Prostate gland (tissue), 2 donors: ENCODE results near the gene ARL2BP.

Source experiments
- CTCF ChIP-seq, 4 experiments: fragments of 200-600 bp in 2 of 4; fragments of 450-650 bp in 2 of 4; sonication (generic) in 2 of 4; IDR thresholded peaks; 1 replicate in 3 of 4; 2 replicates in 1 of 4; pipeline ENCODE4 v1.5.1; 2016 to 2019; ENCODE audit warnings: antibody characterized with exemption in 4 of 4, mild to moderate bottlenecking in 2 of 4, moderate library complexity in 2 of 4
- POLR2A ChIP-seq: fragments of 450-650 bp; IDR thresholded peaks from one replicate; pipeline ENCODE4 v1.6.1; 2016; ENCODE audit warnings: antibody characterized with exemption, mild to moderate bottlenecking
- POLR2AphosphoS5 ChIP-seq: sonication (generic); formaldehyde crosslinking; IDR thresholded peaks from one replicate; pipeline ENCODE4 v1.6.1; 2017; ENCODE audit warnings: antibody characterized with exemption

DNA sequence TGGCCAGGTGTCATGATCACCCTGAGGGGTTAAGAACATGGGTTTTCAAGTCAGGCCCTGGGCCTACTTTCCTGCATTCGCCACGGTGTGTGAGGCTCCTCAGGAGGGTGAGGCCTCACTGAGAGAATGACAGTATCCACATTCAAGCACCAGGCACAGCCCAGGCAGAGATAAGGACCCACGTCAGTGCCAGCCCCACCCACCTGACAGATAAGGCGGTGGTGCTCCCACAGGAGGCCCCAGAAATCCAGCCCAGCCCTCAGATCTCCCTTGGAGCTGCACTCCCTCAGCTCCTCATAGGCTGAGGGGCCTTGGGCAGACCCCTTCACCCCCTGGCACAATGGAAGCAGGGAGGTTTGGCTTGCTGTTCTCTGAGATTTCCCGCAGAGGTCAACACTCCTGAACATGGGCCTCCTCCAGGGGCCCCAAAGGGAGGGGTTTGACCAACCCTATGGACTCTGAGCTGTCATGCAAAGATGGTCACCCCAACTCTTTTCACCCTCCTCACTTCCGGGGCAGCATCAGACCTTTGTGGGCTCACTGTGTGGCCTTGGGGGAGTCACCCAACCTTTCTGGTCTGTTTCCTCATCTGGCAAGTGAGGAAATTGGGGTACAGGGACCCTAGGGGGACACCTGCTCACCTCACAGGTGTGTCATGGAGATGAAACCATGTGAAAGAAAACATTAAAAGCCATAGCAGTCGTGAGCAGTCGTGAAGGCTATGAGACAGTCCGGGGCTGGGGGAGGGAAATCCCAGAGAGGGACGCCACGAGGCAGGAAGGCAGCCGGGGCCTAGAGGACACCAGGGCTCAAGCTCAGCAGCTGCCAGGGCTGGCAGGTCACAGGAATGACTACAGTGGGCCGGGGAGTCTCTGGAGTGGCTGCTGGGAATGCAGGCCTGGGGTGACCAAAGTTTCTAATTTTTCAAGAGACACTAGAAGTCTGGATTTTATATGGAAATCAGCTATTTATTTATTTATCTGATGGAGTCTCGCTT lies 24.0 kb downstream of the ARL2BP start:
- no peak for TF ChIP-seq POLR2AphosphoS5
- TF ChIP-seq CTCF (IDR thresholded peaks at IDR 0.05): no peak
- no peak for TF ChIP-seq POLR2A
